Hepatocyte (in vitro differentiated cells): ENCODE results near the gene SCT. TPM values are rescaled to one million over a fixed set of nuclear protein-coding genes. Genes with fewer than 3 reads are reported as not detected.
A peak's percentile ranks its signal among the peaks of the same experiment; 100 is the strongest.

Source experiments
- DNase-seq: peaks from one replicate; pipeline ENCODE4 v3.0.0-alpha.2; 2016; ENCODE audit warnings: low spot score
- H2AFZ ChIP-seq: fragments of 200-600 bp; sonication (generic); 2 replicates; pipeline ENCODE4 v1.6.0; 2016; ENCODE audit warnings: antibody characterized with exemption, mild to moderate bottlenecking
- H3K27ac ChIP-seq: fragments of 200-600 bp; sonication (generic); 2 replicates; pipeline ENCODE4 v1.5.1; 2016; ENCODE audit warnings: mild to moderate bottlenecking
- H3K27me3 ChIP-seq: fragments of 200-600 bp; sonication (generic); 2 replicates; pipeline ENCODE4 v1.6.1; 2016
- H3K36me3 ChIP-seq: fragments of 200-600 bp; sonication (generic); replicated peaks from 2 replicates; pipeline ENCODE4 v1.5.1; 2016; ENCODE audit warnings: low read depth; ENCODE audit not compliant: insufficient read depth
- H3K4me1 ChIP-seq: fragments of 200-600 bp; sonication (generic); 2 replicates; pipeline ENCODE4 v1.5.1; 2016; ENCODE audit warnings: mild to moderate bottlenecking, moderate library complexity; ENCODE audit not compliant: insufficient read depth
- H3K4me2 ChIP-seq: fragments of 200-600 bp; sonication (generic); 2 replicates; pipeline ENCODE4 v1.6.0; 2016
- H3K4me3 ChIP-seq: fragments of 200-600 bp; sonication (generic); 2 replicates; pipeline ENCODE4 v1.5.1; 2016; ENCODE audit warnings: mild to moderate bottlenecking
- H3K79me2 ChIP-seq: fragments of 200-600 bp; sonication (generic); 2 replicates; pipeline ENCODE4 v1.6.0; 2017; ENCODE audit warnings: mild to moderate bottlenecking
- H3K9me2 ChIP-seq: fragments of 200-600 bp; sonication (generic); replicated peaks from 2 replicates; pipeline ENCODE4 v1.6.0; 2017; ENCODE audit warnings: mild to moderate bottlenecking; ENCODE audit not compliant: insufficient read depth
- H3K9me3 ChIP-seq: fragments of 200-600 bp; sonication (generic); 2 replicates; pipeline ENCODE4 v1.5.1; 2016; ENCODE audit warnings: low read depth, mild to moderate bottlenecking
- H4K20me1 ChIP-seq: fragments of 200-600 bp; sonication (generic); 2 replicates; pipeline ENCODE4 v1.6.0; 2016; ENCODE audit warnings: mild to moderate bottlenecking; ENCODE audit not compliant: insufficient read depth, poor library complexity, severe bottlenecking
- EZH2 ChIP-seq: fragments of 200-600 bp; sonication (generic); IDR thresholded peaks from 2 replicates; pipeline ENCODE4 v1.6.1; 2016; ENCODE audit warnings: antibody characterized with exemption, mild to moderate bottlenecking, borderline replicate concordance
- EZH2phosphoT487 ChIP-seq: fragments of 200-600 bp; sonication (generic); IDR thresholded peaks from one replicate; pipeline ENCODE4 v1.6.1; 2018; ENCODE audit warnings: antibody characterized with exemption, mild to moderate bottlenecking, low read depth, moderate library complexity; ENCODE audit not compliant: unreplicated experiment, severe bottlenecking
- WGBS: methylation state at CpG from one replicate; pipeline ENCODE4 v1.1.6; 2016; ENCODE audit warnings: low lambda C conversion rate; ENCODE audit errors: missing lambda C conversion rate; 5-methylcytosine and 5-hydroxymethylcytosine counted together
- polyA plus RNA-seq: library from polyadenylated mRNA; unstranded; fragments of >200 nt; fragmentation: Nextera tagmentation; extraction: Ambion mirVana; gene quantifications from 2 replicates; pipeline ENCODE4 v1.2.1, GENCODE V29; 2016
- total RNA-seq: library from RNA; depleted of rRNA; stranded (reverse); fragments of >200 nt; gene quantifications from 2 replicates; pipeline ENCODE4 v1.2.3, GENCODE V29; 2014
- TF ChIP-seq, protein P1 (sequence below): fragments of 200-600 bp; sonication (generic); IDR thresholded peaks from 2 replicates; pipeline ENCODE4 v1.5.1; 2016; ENCODE audit warnings: antibody characterized with exemption, mild to moderate bottlenecking; ENCODE audit not compliant: poor library complexity

SCT gene
- total and polyA plus RNA-seq, 2 experiments from 2014 or later = 21.7 TPM; not detected in 1

DNA sequence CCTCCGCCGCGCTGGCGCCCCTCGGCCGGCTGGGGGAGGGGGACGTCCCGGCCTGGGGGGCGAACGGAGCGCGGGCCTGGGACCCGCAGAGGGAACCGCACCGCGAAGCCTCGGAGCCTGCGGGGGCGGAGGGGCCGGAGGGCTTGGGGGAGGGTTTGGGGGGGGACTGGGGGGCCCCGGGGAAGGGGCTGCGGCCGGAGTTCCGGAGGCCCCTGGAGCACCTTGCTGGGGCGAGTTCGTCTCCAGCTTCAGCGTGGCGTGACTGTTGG lies 261 bp upstream of the SCT start:
- H3K27me3 ChIP-seq = no peaks in the 10 kb centered on the region
- H4K20me1 ChIP-seq = no peaks in the 10 kb centered on the region
- peaks cover 14% of the 10 kb centered on the region for H3K4me1 ChIP-seq
- no peak overlapping the region for H2AFZ ChIP-seq
- H3K36me3 ChIP-seq = no peaks in the 10 kb centered on the region
- no peaks in the 10 kb centered on the region for H3K9me3 ChIP-seq
- H3K79me2 ChIP-seq = no peaks in the 10 kb centered on the region
- no peak for DNase-seq
- H3K4me3 ChIP-seq = no peak overlapping the region
- H3K4me2 ChIP-seq = peak overlapping the region; percentile 72
- WGBS = no CpG with 5 or more reads among the region's 28 CpGs
- no peak for TF ChIP-seq EZH2phosphoT487
- TF ChIP-seq, protein P1, sequence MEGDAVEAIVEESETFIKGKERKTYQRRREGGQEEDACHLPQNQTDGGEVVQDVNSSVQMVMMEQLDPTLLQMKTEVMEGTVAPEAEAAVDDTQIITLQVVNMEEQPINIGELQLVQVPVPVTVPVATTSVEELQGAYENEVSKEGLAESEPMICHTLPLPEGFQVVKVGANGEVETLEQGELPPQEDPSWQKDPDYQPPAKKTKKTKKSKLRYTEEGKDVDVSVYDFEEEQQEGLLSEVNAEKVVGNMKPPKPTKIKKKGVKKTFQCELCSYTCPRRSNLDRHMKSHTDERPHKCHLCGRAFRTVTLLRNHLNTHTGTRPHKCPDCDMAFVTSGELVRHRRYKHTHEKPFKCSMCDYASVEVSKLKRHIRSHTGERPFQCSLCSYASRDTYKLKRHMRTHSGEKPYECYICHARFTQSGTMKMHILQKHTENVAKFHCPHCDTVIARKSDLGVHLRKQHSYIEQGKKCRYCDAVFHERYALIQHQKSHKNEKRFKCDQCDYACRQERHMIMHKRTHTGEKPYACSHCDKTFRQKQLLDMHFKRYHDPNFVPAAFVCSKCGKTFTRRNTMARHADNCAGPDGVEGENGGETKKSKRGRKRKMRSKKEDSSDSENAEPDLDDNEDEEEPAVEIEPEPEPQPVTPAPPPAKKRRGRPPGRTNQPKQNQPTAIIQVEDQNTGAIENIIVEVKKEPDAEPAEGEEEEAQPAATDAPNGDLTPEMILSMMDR = no peak
- no peak for TF ChIP-seq EZH2
- no peaks in the 10 kb centered on the region for H3K9me2 ChIP-seq
- H3K27ac ChIP-seq = no peak overlapping the region

DNA sequence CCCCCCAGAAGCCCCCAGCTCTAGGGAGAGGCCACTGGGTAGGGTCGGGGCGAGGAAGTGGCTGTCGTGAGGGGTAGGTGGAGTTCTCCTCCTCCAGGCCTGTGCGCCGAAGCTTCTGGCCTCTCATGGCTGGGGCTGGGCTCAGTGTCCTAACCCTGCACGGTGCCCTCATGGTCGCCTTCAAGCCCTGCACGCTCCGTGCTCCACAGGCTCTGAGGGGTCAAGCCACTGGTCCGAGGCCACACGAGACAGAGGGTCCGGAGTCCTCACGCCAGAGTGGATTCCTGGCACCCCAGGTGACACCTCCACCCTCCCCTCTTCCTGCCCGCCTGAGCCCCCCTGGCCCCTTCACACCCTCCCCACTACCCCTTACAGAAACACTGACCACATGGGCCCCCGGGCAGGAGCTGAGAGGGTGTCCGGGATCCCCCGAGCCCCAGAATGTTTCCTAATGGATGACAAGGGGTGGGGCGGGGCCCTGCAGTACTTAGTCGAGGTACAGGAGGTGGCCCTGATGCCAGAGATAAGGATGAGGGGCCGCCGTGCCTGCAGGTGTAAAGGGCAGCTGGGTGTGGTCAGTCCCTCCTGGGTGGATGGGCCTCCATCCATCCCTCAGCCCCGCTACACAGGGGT lies 1.2 kb downstream of the SCT start:
- H3K9me3 ChIP-seq = no peaks in the 10 kb centered on the region
- TF ChIP-seq, protein P1 = no peak
- TF ChIP-seq EZH2 (no peak), EZH2phosphoT487 (no peak)
- H3K79me2 ChIP-seq = no peaks in the 10 kb centered on the region
- H3K36me3 ChIP-seq = no peaks in the 10 kb centered on the region
- no peaks in the 10 kb centered on the region for H3K9me2 ChIP-seq
- DNase-seq = peak; percentile 63
- peak overlapping the region; percentile 72 for H3K4me2 ChIP-seq
- H3K4me1 ChIP-seq = peaks cover 14% of the 10 kb centered on the region
- no peaks in the 10 kb centered on the region for H4K20me1 ChIP-seq
- peak overlapping the region; percentile 93 for H3K27ac ChIP-seq
- 59% methylated on average over 17 of the region's 22 CpGs for WGBS
- H3K4me3 ChIP-seq = no peak overlapping the region
- no peaks in the 10 kb centered on the region for H3K27me3 ChIP-seq
- H2AFZ ChIP-seq = no peak overlapping the region

DNA sequence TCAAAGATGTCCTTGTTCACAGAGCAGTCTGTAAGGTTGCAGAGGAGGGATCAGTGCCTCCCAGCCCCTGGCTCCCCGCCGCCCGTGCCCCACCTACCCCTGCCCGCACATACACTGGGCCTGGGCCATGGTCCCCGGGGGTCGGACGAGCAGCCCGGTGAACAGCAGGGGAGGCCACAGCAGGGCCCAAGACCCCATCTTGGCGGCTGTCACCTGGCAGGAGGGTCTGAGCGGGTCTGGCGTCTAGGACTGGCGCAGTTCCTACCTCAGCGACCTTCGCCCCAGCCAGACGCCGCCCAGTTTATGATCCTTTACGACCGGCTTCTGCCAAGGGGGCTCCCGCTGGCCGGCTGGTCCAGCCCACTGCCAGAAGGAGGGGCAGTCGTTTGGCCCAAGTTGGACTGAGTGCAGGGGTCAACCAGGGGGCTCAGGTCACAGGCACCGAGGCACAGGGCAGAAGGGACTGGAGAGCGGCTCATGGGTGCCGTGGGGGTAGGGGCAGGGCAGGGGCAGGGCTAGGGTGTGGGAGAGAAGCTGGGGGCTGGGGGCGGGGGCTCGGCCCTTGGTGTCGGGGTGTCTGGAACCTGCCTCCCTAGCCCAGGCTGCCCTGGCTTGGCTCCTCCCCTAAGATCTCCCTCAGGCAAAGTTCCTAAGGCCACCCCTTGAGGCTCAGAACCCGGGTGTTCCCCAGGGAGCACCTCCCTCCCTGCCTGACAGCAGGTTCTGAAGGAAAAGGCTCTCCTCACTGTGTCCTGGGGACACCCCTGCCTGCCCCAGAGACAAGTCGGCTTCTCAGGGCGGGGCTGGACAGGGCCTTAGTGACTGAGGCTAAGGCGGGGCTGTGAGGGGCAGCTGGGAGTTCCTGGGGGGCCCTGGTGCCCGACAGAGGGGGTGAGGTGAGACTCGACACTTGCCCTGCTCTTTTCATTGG lies 2.0 kb downstream of the SCT start, which contains the start of gene CDHR5:
Gene CDHR5 (minus strand): TSS at position 251 of the 931 bp plus-strand sequence. CDS start 53 bp downstream, at position 198.
- H4K20me1 ChIP-seq = no peaks in the 10 kb centered on the region
- H3K27ac ChIP-seq = peak within 1 kb of the TSS; percentile 93
- H3K36me3 ChIP-seq = no peaks in the 10 kb centered on the region
- no peak within 1 kb of the TSS for H3K4me3 ChIP-seq
- H3K4me1 ChIP-seq = peaks cover 14% of the 10 kb centered on the region
- peak; percentile 77 for DNase-seq
- H3K9me3 ChIP-seq = no peaks in the 10 kb centered on the region
- no peaks in the 10 kb centered on the region for H3K79me2 ChIP-seq
- H3K9me2 ChIP-seq = no peaks in the 10 kb centered on the region
- 71% methylated on average over 24 of the region's 33 CpGs for WGBS
- no peak within 1 kb of the TSS for H2AFZ ChIP-seq
- no peaks in the 10 kb centered on the region for H3K27me3 ChIP-seq
- TF ChIP-seq, protein P1 = no peak
- TF ChIP-seq EZH2 (no peak), EZH2phosphoT487 (no peak)
- peak within 1 kb of the TSS; percentile 72 for H3K4me2 ChIP-seq
